PC-9 (cell line): Measurements from ENCODE around the gene ASB16. TPM values are rescaled to one million over a fixed set of nuclear protein-coding genes. Genes with fewer than 3 reads are reported as not detected.
A peak's percentile ranks its signal among the peaks of the same experiment; 100 is the strongest.

Source experiments
- BruUV-seq: library from RNA; stranded (reverse); fragments of 400-500 nt; replicated peaks from 2 replicates; lab custom pipeline; 2021; lab: Mats Ljungman, UMichigan
- CTCF ChIA-PET: fragments of 300-600 bp; sonication (Branson Sonifier 250); formaldehyde crosslinking; loops from one replicate; lab custom pipeline; 2022; ENCODE audit warnings: antibody characterized with exemption; lab: Charles Lee
- POLR2A ChIA-PET: fragments of 300-600 bp; sonication (Branson Sonifier 250); formaldehyde crosslinking; loops from one replicate; lab custom pipeline; 2022; ENCODE audit warnings: antibody characterized with exemption; ENCODE audit not compliant: unreplicated experiment; lab: Charles Lee
- DNase-seq, 2 experiments: peaks; one replicate each; pipeline versions ENCODE4 v3.0.0 to v3.0.0-alpha.2; 2015 to 2022; ENCODE audit warnings: mixed read lengths in 1 of 2
- H2AFZ ChIP-seq: fragments of 200-600 bp; sonication (generic); 2 replicates; pipeline ENCODE4 v1.8.1; 2017; ENCODE audit warnings: antibody characterized with exemption
- H3F3A ChIP-seq: fragments of 200-600 bp; sonication (generic); 2 replicates; pipeline ENCODE4 v1.8.1; 2017; ENCODE audit warnings: antibody characterized with exemption, mild to moderate bottlenecking, low read depth; ENCODE audit not compliant: insufficient read depth
- H3K27ac ChIP-seq: fragments of 200-600 bp; sonication (generic); 2 replicates; pipeline ENCODE4 v1.6.1; 2016; ENCODE audit warnings: mixed run types
- H3K27me3 ChIP-seq: fragments of 200-600 bp; sonication (generic); 2 replicates; pipeline ENCODE4 v1.6.1; 2016; ENCODE audit warnings: low read depth, mixed run types; ENCODE audit not compliant: insufficient read depth
- H3K36me3 ChIP-seq: fragments of 200-600 bp; sonication (generic); 2 replicates; pipeline ENCODE4 v1.6.1; 2016; ENCODE audit warnings: low read depth, mixed run types
- H3K4me1 ChIP-seq: fragments of 200-600 bp; sonication (generic); replicated peaks from 2 replicates; pipeline ENCODE4 v1.6.1; 2016; ENCODE audit warnings: mixed run types; ENCODE audit not compliant: insufficient read depth
- H3K4me2 ChIP-seq: fragments of 200-600 bp; sonication (generic); 2 replicates; pipeline ENCODE4 v1.6.1; 2017; ENCODE audit warnings: mixed run types
- H3K4me3 ChIP-seq: fragments of 200-600 bp; sonication (generic); 2 replicates; pipeline ENCODE4 v1.6.1; 2016; ENCODE audit warnings: mixed run types
- H3K79me2 ChIP-seq: fragments of 200-600 bp; sonication (generic); 2 replicates; pipeline ENCODE4 v1.6.1; 2017; ENCODE audit warnings: low read depth, mixed run types
- H3K9me2 ChIP-seq: fragments of 200-600 bp; sonication (generic); 2 replicates; pipeline ENCODE4 v1.8.1; 2017; ENCODE audit warnings: mild to moderate bottlenecking; ENCODE audit not compliant: insufficient read depth
- H3K9me3 ChIP-seq: fragments of 200-600 bp; sonication (generic); 2 replicates; pipeline ENCODE4 v1.8.1; 2016; ENCODE audit warnings: low read depth; ENCODE audit not compliant: insufficient read depth
- H4K20me1 ChIP-seq: fragments of 200-600 bp; sonication (generic); 2 replicates; pipeline ENCODE4 v1.8.1; 2017; ENCODE audit not compliant: insufficient read depth
- EZH2 ChIP-seq: fragments of 200-600 bp; sonication (generic); IDR thresholded peaks from 2 replicates; pipeline ENCODE4 v1.8.0; 2017; ENCODE audit warnings: antibody characterized with exemption, low read depth
- intact Hi-C: fragments of 100-400 bp; cut with micrococcal nuclease; formaldehyde crosslinking; loops from one replicate; pipeline ENCODE4 v1.10.0; 2022; ENCODE audit not compliant: unreplicated experiment
- total RNA-seq: library from RNA; stranded (reverse); gene quantifications from 2 replicates; pipeline ENCODE4 v1.2.3, GENCODE V29; 2021
- TF ChIP-seq, protein P1 (sequence below): fragments of 200-600 bp; sonication (generic); conservative IDR thresholded peaks from 2 replicates; pipeline ENCODE4 v1.6.1; 2017; ENCODE audit warnings: mixed run types, antibody characterized with exemption, mild to moderate bottlenecking, moderate library complexity

The ASB16 gene
- total RNA-seq, 1 experiment from 2014 or later, result not detected

DNA sequence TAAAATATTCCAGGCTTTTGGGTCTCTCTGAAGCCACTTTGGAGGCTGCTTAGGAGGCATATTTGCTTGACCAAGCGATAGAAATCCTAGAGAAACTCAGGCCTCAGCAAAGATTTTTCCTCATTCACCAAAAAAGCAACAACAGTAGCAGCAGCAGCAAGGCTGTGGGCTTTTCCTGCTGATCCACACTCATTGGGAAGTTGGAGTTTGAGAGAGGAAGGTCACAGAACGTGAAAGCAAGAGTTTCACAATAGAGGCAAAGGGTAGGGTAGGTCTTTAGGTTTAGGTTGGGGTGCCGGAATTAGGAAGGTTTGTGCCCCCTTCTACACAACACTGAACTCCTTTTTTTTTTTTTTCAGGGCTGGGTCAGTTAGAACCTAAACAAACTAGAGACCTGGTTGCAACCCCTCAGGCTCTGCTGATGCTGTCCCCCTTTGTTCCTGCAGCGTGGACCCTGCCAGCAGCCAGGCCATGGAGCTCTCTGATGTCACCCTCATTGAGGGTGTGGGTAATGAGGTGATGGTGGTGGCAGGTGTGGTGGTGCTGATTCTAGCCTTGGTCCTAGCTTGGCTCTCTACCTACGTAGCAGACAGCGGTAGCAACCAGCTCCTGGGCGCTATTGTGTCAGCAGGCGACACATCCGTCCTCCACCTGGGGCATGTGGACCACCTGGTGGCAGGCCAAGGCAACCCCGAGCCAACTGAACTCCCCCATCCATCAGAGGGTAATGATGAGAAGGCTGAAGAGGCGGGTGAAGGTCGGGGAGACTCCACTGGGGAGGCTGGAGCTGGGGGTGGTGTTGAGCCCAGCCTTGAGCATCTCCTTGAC is 18.3 kb downstream of the ASB16 start:
- H3K36me3 ChIP-seq, result no peaks in the 10 kb centered on the region; the same call in 1 of the 2 replicates
- no peak overlapping the region for H3K27ac ChIP-seq
- H3K4me1 ChIP-seq, result peaks cover 31% of the 10 kb centered on the region
- no TSS peak for BruUV-seq
- POLR2A ChIA-PET, result interaction anchor here (0.6 kb wide), 1 partner anchor 10 kb away, joined by 4 read pairs; no protein-coding TSS in a partner anchor
- intact Hi-C loops, result no loop called here
- no peak overlapping the region for H2AFZ ChIP-seq
- H3K9me2 ChIP-seq, result no peaks in the 10 kb centered on the region
- H3K79me2 ChIP-seq, result peaks cover 35% of the 10 kb centered on the region
- H3K4me2 ChIP-seq, result peak overlapping the region; percentile 99
- no peaks in the 10 kb centered on the region for H3K27me3 ChIP-seq
- peaks cover 50% of the 10 kb centered on the region for H3F3A ChIP-seq
- TF ChIP-seq, protein P1, sequence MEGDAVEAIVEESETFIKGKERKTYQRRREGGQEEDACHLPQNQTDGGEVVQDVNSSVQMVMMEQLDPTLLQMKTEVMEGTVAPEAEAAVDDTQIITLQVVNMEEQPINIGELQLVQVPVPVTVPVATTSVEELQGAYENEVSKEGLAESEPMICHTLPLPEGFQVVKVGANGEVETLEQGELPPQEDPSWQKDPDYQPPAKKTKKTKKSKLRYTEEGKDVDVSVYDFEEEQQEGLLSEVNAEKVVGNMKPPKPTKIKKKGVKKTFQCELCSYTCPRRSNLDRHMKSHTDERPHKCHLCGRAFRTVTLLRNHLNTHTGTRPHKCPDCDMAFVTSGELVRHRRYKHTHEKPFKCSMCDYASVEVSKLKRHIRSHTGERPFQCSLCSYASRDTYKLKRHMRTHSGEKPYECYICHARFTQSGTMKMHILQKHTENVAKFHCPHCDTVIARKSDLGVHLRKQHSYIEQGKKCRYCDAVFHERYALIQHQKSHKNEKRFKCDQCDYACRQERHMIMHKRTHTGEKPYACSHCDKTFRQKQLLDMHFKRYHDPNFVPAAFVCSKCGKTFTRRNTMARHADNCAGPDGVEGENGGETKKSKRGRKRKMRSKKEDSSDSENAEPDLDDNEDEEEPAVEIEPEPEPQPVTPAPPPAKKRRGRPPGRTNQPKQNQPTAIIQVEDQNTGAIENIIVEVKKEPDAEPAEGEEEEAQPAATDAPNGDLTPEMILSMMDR, result no peak
- TF ChIP-seq EZH2, result no peak
- no peak for DNase-seq
- no peak overlapping the region for H3K4me3 ChIP-seq
- no peaks in the 10 kb centered on the region for H3K9me3 ChIP-seq
- peaks cover 8% of the 10 kb centered on the region; the same call in 1 of the 2 replicates for H4K20me1 ChIP-seq
- CTCF ChIA-PET, result no interaction called here

GRCh38 chr17:44190481-44190880 is 20.0 kb downstream of the ASB16 start:
- Histone ChIP-seq H3K36me3 (peaks cover 7% of the 10 kb centered on the region), H3K27ac (no peak overlapping the region), H3K9me2 (no peaks in the 10 kb centered on the region), H3K27me3 (no peaks in the 10 kb centered on the region), H4K20me1 (peaks cover 12% of the 10 kb centered on the region; the same call in 1 of the 2 replicates), H3K4me1 (peaks cover 25% of the 10 kb centered on the region), H3K4me2 (no peak overlapping the region), H3K9me3 (no peaks in the 10 kb centered on the region), H3K4me3 (no peak overlapping the region), H2AFZ (no peak overlapping the region), H3F3A (peaks cover 56% of the 10 kb centered on the region), H3K79me2 (peaks cover 25% of the 10 kb centered on the region)
- intact Hi-C loops, result no loop called here
- no TSS peak for BruUV-seq
- ChIA-PET POLR2A (no interaction called here), CTCF (no interaction called here)
- TF ChIP-seq, protein P1, result no peak
- no peak for TF ChIP-seq EZH2
- no peak for DNase-seq

GRCh38 chr17:44191369-44191768 is 20.9 kb downstream of the ASB16 start:
- intact Hi-C loops, result no loop called here
- no peak for DNase-seq
- no peaks in the 10 kb centered on the region for H3K9me2 ChIP-seq
- no TSS peak for BruUV-seq
- no peaks in the 10 kb centered on the region for H3K27me3 ChIP-seq
- H4K20me1 ChIP-seq, result peaks cover 12% of the 10 kb centered on the region; the same call in 1 of the 2 replicates
- no peak overlapping the region for H3K27ac ChIP-seq
- no peak overlapping the region for H3K4me3 ChIP-seq
- ChIA-PET CTCF (no interaction called here), POLR2A (no interaction called here)
- H3K9me3 ChIP-seq, result no peaks in the 10 kb centered on the region
- peaks cover 7% of the 10 kb centered on the region for H3K36me3 ChIP-seq
- peaks cover 20% of the 10 kb centered on the region for H3K79me2 ChIP-seq
- peaks cover 23% of the 10 kb centered on the region for H3K4me1 ChIP-seq
- TF ChIP-seq, protein P1, result no peak
- no peak for TF ChIP-seq EZH2
- H3F3A ChIP-seq, result peaks cover 47% of the 10 kb centered on the region
- H2AFZ ChIP-seq, result no peak overlapping the region
- no peak overlapping the region for H3K4me2 ChIP-seq
